ENCODE data around the gene CYP2W1.

Gene CYP2W1

DNA sequence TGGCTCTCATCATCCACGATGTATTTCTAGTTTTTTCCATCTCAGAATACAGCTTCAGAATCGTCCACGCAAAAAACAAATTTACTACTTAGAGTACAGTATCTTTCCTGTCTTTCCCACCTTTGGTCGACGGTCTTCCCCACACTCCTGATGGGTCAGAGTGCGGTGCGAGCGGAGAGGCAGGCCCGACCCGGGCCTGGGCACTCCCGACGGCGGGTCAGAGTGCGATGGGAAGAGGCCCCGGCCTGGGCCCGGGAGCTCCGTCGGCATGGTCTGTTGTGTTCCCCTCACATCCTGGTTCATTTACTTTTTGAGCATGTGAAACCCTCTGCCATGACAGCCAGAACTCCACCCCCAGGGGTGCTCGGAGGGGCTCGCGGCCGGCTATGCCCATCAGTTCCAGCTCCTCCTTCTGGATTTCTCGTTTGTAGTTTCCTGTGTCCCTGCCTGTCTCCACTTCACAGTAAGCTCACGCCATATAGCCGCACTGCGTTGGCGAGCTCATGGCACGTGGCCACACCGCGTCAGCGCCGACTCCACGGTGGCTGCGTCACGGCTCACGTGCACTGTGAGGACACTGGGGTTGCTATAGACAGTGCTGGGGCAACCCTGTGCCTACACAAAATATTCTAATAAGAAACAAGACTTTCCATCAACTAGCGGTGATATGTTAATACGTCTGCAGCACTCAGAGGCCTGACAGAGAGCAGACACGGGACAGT is 15.5 kb upstream of the CYP2W1 start:
- no peak for DNase-seq

DNA sequence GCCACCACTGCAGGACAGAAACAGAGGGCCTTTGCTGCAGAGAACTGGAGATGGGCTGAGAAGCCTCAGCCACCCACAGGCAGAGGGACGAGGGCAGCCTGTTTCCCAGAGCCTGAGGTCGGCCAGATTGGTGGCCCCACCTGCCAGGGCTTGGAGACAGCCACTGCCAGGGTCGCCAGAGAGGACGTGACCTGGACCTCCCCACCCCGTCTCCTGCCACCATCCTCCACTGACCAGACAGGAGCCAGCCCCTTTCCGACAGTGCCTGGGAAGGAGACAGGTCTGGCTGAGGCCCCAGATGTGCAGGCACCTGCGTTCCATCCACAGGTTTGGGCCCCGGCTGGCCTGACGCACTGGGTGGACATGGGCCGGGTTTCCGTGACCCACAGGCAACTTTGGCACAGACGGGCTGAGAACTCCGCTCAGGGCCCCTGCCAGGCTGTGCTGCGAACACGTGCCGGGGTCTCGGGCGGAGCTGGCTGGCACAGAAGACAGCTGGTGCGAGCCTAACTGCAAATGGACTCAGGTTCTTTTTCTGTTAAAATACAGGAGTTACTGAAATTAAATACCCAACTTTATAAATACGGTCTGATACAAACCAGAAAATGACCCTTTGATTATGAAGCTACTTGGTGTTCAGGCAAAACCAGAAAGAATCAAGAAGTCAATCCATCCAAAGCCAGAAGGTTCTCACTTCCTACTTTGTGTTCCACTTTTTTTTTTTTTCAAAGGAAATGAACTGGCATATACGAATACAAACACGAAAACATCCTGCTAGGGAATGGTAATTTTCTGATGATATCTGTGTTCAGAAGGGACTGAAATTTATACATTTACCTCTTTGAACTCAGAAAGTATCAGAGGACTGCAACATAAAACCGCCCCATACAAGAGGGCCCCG is 14.5 kb upstream of the CYP2W1 start:
- no peak for DNase-seq

DNA sequence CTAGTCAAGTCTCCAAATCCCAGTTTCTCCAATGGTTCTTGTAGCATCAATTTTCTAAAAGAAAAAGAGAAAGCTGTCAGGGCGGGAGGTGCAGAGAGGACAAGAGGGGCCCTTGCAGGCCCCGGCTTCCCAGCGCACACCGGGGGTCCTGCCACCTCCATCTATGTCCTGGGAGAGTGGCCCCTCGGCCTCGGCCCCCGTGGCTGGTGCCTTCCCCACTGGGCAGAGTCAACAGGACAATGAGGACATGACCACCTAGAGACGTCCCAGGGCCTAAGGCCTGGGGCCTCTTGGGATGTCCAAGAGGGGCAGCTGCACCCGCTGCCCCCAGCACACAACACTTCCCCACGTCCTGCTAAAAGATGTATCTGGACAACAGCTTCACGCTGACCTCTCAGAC is 13.6 kb upstream of the CYP2W1 start:
- no peak for DNase-seq

DNA sequence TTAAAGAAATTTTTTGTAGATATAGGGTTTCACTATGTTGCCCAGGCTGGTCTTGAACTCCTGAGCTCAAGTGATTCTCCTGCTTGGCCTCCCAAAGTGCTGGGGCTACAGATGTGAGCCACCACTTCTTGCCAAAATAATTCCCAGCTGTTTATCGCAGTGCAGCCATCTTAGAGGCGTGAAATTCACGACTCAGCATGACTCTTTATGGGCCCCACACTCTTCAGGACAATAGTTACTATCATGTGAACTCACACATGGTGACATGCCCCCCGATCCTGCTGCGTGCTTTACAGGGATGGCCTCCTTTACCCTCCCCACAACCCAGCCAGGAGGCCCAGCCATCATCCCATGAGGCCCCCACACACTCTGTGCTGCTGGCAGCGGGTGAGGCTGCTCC is 12.2 kb upstream of the CYP2W1 start:
- DNase-seq = no peak

DNA sequence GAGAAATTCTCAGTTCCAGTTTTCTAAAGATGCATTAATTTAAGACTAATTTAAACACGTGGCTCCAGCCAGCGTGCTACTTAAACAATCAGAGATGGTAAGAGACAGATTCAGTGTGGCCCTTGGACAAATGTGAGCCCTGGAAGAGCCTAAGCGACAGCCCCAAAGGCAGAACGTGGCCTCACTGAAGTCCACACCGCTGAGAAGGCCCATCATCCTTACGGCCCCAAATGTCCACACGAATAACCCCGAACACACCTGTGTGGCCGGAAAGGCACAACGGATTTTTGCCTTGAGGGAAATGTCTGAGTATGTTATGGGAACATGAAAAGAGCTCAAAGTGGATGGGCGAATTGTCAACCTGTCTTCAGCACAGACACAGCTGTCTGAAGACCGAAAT is 10.9 kb upstream of the CYP2W1 start:
- no peak for DNase-seq

DNA sequence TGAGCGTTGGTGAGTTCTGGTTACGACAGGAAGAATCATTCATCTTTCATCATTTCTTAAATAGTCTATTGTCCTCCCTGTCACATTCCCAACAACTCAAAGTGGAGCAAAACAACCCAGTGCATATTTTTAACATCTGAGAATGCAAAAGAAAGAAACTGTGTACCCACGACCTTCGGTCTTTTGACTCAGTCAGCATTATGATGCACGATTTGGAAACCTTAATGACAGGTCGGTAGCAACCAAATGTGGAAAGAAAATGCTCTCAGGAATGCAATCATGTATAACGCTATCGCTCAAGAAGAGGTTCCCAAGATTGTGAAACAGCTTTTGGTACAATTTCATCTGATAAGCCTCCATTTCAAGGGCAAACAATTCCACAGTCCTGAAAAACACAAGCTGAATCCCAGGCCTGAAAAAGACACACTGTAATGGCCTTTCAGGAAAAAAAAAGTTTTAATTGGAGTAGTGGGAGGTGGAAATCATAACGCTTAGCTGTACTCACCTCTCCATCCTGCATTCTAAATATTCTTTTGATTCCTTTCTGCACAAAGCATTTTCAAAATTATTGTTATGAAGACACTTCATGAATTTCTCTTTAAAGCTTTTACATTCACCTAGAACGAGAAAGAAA is 10.2 kb upstream of the CYP2W1 start:
- DNase-seq = no peak

DNA sequence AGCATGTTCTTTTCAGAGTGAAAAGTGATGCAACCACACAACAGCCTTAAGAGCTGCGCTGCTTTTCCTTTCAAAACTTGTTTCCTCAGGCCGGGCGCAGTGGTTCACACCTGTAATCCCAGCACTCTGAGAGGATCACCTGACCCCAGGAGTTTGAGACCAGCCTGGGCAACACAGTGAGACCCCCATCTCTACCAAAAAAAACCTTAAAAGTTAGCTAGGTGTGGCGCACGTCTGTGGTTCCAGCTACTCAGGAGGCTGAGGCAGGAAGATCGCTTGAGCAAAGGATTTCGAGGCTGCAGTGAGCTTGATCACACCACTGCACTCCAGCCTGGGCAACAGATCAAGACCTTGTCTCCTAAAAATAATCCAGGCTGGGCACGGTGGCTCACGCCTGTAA is 9.7 kb upstream of the CYP2W1 start:
- DNase-seq = no peak

DNA sequence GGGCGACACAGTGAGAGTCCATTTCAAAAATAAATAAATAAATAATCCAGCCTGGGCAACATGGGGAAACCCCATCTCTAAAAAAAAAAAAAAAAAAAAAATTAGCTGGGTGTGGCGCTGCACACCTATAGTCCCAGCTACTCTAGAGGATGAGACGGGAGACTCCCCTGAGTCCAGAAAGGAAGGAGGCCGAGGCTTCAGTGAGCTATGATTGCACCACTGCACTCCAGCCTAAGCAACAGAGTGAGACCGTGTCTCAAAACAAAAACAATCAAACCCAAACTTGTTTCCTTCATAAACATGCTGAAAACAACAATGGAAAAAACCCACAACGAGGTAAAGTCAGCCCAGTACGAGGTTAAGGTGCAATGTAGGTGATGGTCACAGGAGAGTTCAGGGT is 8.8 kb upstream of the CYP2W1 start:
- no peak for DNase-seq

DNA sequence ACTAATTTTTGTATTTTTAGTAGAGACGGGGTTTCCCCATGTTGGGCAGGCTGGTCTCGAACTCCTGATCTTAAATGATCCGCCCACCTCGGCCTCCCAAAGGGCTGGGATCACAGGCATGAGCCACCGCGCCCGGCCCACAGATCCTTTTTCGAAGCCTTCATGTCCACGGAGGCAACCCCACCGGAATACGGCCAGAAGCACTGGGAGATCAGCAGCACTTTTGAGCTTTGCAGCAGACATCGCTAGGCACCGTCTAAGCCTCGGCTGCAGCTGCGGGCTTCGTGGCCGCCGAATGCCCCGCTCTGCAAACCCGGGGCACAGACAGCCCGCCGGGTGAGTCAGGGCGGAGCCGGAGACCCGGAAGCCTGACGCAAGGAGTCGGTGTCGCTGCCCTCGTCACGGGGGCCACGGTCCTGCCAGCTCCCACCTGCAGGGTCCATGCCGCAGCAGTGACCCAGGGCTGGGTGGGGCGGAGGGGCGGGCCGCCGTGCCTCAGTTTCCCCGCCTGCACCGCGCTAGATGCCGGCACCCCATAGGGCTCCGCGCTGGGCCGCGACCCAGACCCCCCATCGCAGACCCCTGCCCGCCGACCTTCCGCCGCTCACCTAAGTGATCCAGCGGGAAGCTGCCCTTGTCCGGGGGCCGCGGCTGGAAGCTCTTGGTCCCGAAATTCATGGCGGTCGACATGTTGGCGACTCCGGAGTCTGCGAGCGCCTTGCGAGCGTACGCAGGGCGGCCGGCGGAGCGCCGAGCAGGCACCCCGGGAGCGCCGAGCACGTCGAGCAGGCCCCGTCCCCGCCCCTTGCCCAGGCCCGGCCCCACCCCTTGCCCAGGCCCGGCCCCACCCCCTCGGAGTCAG is 7.9 kb upstream of the CYP2W1 start, which contains the start of gene COX19:
Gene COX19, minus strand, starts transcription at position 730 of the 862 bp plus-strand sequence. Its CDS starts 40 bp downstream, at position 690.
- DNase-seq = peak; percentile 76 to 89 (median 82)

DNA sequence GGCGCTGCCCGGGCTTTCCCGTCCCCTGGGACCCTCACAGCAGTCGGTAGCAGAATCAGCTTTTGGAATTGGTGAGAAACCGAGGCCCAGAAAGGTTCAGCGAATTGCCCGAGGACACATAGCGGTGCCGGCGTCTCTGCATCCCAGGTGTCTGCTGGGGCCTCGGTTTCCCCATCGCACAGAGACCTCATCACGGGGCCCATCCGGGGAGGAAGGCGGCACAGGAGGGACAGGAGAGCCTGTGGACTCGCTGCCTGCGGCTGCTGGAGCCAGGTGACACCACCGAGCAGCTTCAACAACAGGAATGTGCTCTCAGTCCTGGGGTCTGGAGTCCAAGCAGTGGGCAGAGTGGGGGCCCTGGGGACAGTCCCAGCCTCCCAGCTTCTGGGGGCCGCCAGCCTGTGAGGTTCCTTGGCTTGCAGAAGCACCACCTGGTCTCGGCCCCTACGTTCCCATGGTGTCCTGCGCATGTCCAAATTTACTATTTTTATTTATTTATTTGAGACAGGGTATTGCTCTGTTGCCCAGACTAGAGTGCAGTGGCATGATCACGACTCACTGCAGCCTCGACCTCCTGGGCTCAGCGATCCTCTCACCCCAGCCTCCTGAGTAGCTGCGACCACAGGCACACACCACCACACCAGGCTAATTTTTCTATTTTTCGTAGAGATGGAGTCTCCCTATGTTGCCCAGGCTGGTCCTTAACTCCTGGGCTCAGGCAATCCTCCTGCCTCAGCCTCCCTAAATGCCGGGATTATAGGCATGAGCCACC is 7.1 kb upstream of the CYP2W1 start:
- DNase-seq = no peak

DNA sequence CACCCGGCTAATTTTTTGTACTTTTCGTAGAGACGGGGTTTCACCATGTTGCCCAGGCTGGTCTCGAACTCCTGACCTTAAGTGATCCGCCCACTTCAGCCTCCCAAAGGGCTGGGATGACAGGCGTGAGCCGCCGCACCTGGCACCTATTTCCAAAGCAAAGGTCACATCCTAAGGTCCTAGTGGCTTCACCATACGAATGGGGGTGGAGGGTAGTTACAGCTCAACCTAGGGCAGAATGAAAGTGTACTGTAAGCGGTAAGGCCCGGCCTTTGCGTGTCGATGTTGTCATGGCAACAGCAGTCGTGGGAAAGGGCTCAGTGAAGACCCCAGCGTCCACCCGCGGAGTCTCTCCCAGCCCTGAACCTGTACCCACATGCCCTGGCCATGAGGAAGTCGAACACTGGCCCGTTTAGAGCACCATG is 6.1 kb upstream of the CYP2W1 start:
- DNase-seq = no peak

DNA sequence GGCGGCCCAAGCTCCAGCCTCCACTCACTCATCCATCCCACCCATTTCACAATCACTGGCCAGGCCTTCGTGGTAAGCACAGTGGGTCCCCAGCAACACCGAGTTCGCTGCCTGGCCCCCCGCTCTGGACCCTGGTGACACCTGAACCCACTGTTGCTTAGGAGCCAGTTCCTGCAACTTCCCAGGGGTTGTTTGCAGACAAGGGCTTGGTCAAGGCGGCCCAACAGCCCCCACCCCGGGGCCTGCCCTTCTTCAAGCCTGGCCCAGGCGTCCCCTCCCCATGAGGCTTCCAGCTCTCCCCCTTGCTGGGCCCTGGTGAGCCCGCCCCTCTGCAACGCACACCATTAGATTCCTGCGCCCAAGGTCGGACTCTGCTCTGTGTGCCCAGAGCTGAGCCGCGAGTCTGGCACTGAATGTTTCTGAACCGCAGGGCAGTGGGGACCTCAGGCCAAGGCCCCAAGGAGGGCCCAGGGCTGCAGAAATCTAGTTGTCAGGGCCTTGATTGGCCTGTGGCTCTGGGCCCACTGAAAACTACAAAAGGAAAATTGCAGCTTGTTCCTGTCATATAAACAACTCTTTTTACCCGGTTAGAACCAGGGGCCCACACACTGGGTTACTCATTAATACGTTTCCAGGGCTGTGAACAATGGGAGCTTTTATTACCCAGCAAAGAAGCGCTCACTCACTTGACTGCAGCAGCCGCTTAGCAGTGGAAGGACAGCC is 5.5 kb upstream of the CYP2W1 start:
- DNase-seq = no peak

DNA sequence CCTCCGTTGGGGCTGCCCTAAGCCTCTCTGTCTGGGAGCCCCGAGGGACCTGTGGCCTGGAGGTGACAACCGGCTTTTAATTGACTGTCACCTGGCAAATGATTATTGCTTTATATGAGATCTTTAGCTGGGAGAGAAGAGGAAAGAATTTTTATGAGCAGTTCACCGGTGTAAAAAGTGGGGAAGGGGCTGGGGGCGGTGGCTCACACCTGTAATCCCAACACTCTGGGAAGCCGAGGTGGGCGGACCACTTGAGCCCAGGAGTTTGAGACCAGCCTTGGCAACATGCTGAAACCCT is 5.0 kb upstream of the CYP2W1 start:
- DNase-seq = no peak

DNA sequence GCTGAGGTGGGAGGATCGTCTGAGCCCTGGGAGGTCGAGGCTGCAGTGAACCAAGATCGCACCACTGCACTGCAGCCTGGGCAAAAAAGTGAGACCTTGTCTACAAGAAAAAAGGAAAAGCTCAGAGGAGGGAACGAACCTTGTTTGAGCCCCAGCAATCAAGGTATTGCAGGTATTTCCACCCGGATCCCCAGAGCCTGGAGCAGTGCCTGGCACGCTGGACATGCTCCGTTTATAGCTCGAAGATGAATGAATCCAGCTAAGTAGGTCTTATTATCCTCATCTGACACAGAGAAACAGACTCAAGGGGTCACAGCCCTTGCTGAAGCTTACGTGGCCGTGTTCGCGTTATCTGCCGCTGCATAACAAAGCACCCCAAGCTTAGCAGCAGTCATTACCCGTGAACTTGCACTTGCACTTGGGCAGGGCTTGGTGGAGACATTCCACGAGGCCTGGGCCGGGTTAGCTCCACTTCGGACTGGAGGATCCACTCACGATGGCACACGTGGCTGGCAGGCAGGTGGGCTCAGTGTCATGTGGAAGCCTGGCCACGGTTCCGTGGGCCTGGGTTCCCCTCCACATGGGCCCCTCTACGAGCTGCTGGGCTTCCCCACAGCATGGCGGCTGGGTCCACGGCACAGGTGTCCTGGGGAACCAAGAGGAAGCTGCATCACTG is 4.4 kb upstream of the CYP2W1 start:
- no peak for DNase-seq

DNA sequence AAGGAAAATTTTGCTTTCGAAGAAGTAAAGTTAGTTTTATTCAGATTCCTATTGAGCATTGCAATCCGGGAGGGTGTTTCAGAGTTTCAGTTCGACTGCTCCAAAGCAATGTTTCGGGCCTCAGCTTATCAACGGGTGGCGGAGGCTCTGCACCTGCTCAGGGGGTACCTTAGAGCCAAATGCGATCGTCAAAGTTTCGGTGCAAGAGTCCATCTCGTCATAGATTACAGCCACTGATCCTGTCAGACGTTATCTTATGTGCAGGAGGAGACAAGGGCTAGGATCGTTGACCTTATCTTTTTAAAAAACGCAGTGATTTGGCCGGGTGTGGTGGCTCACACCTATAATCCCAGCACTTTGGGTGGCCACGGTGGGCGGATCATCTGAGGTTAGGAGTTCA is 3.8 kb upstream of the CYP2W1 start:
- DNase-seq = no peak

DNA sequence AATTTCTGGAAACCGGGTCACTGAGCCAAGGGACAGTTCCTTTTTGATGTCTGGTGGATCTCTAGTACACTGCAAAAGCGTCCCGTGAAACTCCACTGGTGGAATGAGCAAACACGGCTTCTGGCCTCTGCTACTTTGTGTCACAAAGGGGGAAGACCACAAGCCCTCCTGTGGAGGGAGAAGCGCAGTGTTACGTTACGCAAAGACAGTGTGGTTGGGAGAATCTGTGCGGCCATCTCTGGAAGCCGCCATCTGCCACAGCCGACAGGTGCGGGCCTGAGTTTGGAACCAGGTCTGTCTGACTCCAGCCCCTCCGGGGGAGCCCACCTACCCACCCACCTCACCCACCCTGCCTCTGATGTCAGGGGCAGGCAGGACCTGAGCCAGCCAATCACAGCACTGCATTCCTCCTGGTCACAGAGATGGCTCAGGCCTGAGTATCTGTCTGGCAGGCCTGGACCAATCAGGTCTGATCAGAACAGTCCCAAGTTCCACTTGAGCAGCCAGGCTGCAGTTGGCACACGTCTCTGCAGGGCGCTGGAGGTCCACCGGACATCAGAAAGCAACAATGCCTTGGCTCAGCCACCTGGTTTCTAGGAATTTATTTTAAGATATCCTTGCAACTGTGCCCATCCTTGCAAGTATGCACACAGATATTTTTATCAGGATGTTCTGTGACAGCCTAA is 3.0 kb upstream of the CYP2W1 start:
- no peak for DNase-seq

DNA sequence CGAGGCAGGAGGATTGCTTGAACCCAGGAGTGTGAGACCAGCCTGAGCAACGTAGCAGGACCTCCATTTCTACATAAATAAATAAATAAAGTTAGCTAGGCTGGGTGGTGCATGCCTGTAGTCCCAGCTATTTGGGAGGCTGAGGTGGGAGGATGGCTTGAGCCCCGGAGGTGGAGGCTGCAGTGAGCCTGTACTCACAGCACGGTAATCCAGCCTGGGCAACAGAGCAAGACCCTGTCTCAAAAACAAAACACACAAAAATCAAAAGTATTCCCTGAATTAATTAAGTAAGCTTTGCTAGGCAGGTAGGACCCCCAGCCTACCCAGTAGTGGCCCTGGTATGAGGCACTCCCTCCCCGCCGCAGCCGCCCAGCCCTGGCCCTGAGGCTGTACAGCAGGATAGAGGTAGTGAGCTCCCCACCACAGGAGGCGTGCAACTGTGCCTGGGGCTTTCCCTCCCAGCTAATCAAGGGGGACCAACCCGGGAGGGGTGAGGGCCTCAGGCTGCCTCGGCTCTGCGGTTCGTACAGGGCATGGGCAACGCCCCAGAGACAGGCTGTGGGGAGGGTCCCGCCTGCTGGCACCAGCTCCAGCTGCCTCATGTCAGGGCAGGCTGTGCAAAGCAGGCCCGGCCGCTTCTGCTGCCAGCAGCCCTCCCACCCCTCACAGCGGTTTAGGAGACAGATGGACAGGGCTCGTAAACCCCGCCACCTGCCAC is 1.0 kb upstream of the CYP2W1 start:
- no peak for DNase-seq

DNA sequence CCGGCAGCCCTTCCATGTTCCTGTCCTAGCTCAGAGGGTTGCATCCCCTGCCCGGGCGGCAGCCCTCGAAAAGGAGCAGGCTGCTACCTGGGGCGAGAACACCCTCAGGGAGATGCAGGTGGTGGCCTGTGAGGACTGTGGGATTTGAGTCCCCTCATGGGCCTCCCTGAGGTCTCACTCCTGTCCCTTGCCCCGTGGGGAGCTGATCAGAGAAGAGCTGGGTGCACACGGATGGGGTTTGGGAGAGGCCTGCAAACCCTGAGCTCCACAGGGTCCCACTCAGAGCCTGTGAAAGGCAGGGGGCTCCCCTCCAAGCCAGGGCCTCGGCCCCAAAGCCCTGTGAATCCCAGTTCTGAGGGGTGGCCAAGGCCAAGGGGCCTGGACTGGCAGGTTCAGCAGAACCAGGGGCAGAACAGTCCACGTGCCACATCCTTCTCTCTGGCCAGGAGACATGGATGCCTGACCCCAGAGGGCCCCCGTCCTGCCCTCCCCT is 424 bp upstream of the CYP2W1 start:
- DNase-seq = no peak

DNA sequence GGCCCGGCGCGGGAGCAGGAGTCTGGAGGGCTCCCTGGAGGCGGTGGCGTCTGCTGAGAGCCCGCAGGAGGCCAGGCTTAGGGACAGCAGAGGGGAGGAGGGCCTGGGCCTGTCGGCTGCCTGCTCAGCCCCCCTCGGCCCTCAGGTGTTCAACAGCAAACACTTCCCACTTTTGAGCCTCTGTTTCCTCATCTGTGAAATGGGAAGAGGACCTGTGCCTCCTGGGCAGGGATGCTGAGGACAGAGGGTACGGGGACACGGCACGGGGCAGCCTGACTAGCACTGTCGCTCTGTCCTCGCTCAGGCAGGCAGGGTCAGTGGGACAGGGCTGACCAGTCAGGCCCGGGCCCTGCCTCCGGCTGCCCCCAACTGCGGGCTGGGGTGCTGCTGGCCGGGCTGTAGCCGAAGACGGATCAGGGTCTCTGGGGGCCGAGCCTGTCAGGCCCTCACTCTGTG is 663 bp downstream of the CYP2W1 start:
- no peak for DNase-seq
